GM18519 (cell line): ENCODE data around the gene IL31RA.

Experiments
- ATAC-seq: cut with Tn5 transposase; IDR thresholded peaks from one replicate; pipeline ENCODE4 v1.9.1; 2021; ENCODE audit warnings: mild to moderate bottlenecking, moderate library complexity; ENCODE audit not compliant: unreplicated experiment, low FRiP score

The IL31RA gene

GRCh38 chr5:55900068-55900467 lies 48.9 kb downstream of the IL31RA start:
- ATAC-seq, result no peak

- ATAC-seq, result no peak
Observed at GRCh38 chr5:55900776-55901175, 49.6 kb downstream of the IL31RA start.

- ATAC-seq, result no peak
Observed at GRCh38 chr5:55902696-55903095, 51.5 kb downstream of the IL31RA start.

- peak; percentile 71 for ATAC-seq
Observed at GRCh38 chr5:55903121-55903701, 52.1 kb downstream of the IL31RA start.

- no peak for ATAC-seq
Observed at GRCh38 chr5:55904152-55904551, 53.0 kb downstream of the IL31RA start.

GRCh38 chr5:55905251-55905650 lies 54.1 kb downstream of the IL31RA start:
- ATAC-seq, result no peak

- ATAC-seq, result no peak
Observed at GRCh38 chr5:55907927-55908326, 56.8 kb downstream of the IL31RA start.

- ATAC-seq, result no peak
Observed at GRCh38 chr5:55908804-55909203, 57.6 kb downstream of the IL31RA start.

- ATAC-seq, result no peak
Observed at GRCh38 chr5:55911784-55912653, 60.9 kb downstream of the IL31RA start.

GRCh38 chr5:55913466-55914413 lies 62.6 kb downstream of the IL31RA start:
- no peak for ATAC-seq

- no peak for ATAC-seq
Observed at GRCh38 chr5:55914971-55915370, 63.8 kb downstream of the IL31RA start.

GRCh38 chr5:55915783-55916182 lies 64.6 kb downstream of the IL31RA start:
- no peak for ATAC-seq

- no peak for ATAC-seq
Observed at GRCh38 chr5:55916986-55917385, 65.8 kb downstream of the IL31RA start.

- ATAC-seq, result no peak
Observed at GRCh38 chr5:55917402-55918086, 66.4 kb downstream of the IL31RA start.

GRCh38 chr5:55918087-55919035 lies 67.2 kb downstream of the IL31RA start:
- no peak for ATAC-seq

GRCh38 chr5:55919625-55920024 lies 68.5 kb downstream of the IL31RA start:
- ATAC-seq, result no peak

- ATAC-seq, result no peak
Observed at GRCh38 chr5:55920784-55921183, 69.6 kb downstream of the IL31RA start.

GRCh38 chr5:55921617-55922016 lies 70.5 kb downstream of the IL31RA start:
- ATAC-seq, result no peak

GRCh38 chr5:55923177-55923771 lies 72.1 kb downstream of the IL31RA start:
- no peak for ATAC-seq
